Heart left ventricle (tissue), 16 donors: ENCODE measurements around the gene HOXB1. TPM values are rescaled to one million over a fixed set of nuclear protein-coding genes. Genes with fewer than 3 reads are reported as not detected.
A peak's percentile ranks its signal among the peaks of the same experiment; 100 is the strongest.

Source experiments
- ATAC-seq, 4 donors: fragments of 200-7000 bp; cut with Tn5 transposase; one replicate each; pipeline ENCODE4 v1.9.1; 2020 to 2022; ENCODE audit warnings: moderate library complexity in 4 of 4, mild to moderate bottlenecking in 3 of 4, moderate number of reproducible peaks in 1 of 4
- DNase-seq, 5 donors: peaks; one replicate each; pipeline ENCODE4 v3.0.0-alpha.2; 2020
- H3K27ac ChIP-seq, 12 donors: fragments of 200-600 bp; sonication (generic) in 4 of 12; one replicate each; pipeline versions ENCODE4 v1.5.0 to v1.8.0; 2016 to 2022; ENCODE audit warnings: mild to moderate bottlenecking in 2 of 12
- H3K27me3 ChIP-seq, 9 donors: fragments of 200-600 bp; sonication (generic) in 2 of 9; one replicate each; pipeline versions ENCODE4 v1.5.1 to v1.8.0; 2016 to 2022; ENCODE audit warnings: mild to moderate bottlenecking in 3 of 9
- H3K36me3 ChIP-seq, 9 donors: fragments of 200-600 bp; sonication (generic) in 2 of 9; one replicate each; pipeline versions ENCODE4 v1.5.0 to v1.8.0; 2018 to 2022; ENCODE audit warnings: mild to moderate bottlenecking in 2 of 9
- H3K4me1 ChIP-seq, 12 donors: fragments of 200-600 bp; sonication (generic) in 4 of 12; one replicate each; pipeline versions ENCODE4 v1.5.0 to v1.8.0; 2016 to 2022; ENCODE audit warnings: mild to moderate bottlenecking in 3 of 12
- H3K4me3 ChIP-seq, 12 donors: fragments of 200-600 bp; sonication (generic) in 4 of 12; one replicate each; pipeline versions ENCODE4 v1.5.0 to v1.8.0; 2017 to 2022; ENCODE audit warnings: mild to moderate bottlenecking in 9 of 12, moderate library complexity in 4 of 12
- H3K9me3 ChIP-seq, 12 donors: fragments of 200-600 bp; sonication (generic) in 4 of 12; one replicate each; pipeline versions ENCODE4 v1.5.0 to v1.8.0; 2016 to 2022; ENCODE audit warnings: mild to moderate bottlenecking in 1 of 12
- CTCF ChIP-seq, 12 donors: fragments of 200-600 bp; sonication (generic) in 4 of 12; IDR thresholded peaks; one replicate each; pipeline versions ENCODE4 v1.5.0 to v1.8.0; 2018 to 2022; ENCODE audit warnings: antibody characterized with exemption in 12 of 12, mild to moderate bottlenecking in 5 of 12
- POLR2A ChIP-seq, 2 donors: fragments of 450-650 bp; IDR thresholded peaks; one replicate each; pipeline ENCODE4 v1.6.1; 2017; ENCODE audit warnings: antibody characterized with exemption in 2 of 2, mild to moderate bottlenecking in 2 of 2, moderate library complexity in 2 of 2
- whole genome bisulfite sequencing, 4 donors: extraction: QIAGEN DNeasy Blood & Tissue Kit in 2 of 4; methylation state at CpG; one replicate each; pipeline versions ENCODE4 v1.1.5 to v1.1.7; 2013 to 2018; 5-methylcytosine and 5-hydroxymethylcytosine counted together
- intact Hi-C, 10 donors: fragments of 100-400 bp; cut with DNase I; formaldehyde crosslinking; loops; one replicate each; pipeline versions ENCODE4 v1.11.1 to v1.14.2; 2022
- polyA plus RNA-seq, 2 donors: library from polyadenylated mRNA; stranded (reverse); fragments of 200-250 nt; gene quantifications; one replicate each; pipeline ENCODE4 v1.2.3, GENCODE V29; 2013
- total RNA-seq, 9 donors: library from RNA; depleted of rRNA in 2 of 9; stranded (reverse); fragments of >200 nt in 2 of 9; fragmentation: NEBNext Ultra II Directional in 3 of 9; extraction: Animal tissue kit (Norgen Biotek cat#: 25700) in 3 of 9; gene quantifications; one replicate each; pipeline versions ENCODE4 v1.1.0 to v1.2.4, GENCODE V29; 2016 to 2023
- donor health status: ischemic (EF 13 %, LVEDD 7.1; RV severe dilation, severe dysfunction).
- donor health status: healthy with polysubstance abuse.
- donor health status: DM: no; HTN: yes; CAD: no.
- donor health status: DM: no; HTN: no; CAD: no.
- donor health status: ischemic (EF 25% LVEDD 6.9; RV normal size, moderate dysfunction).
- donor health status: ischemic (EF 25% LVEDD 5.7; RV mildly dilated, moderate dysfunction).
- donor health status: healthy.
- donor health status: DM: yes; HTN: yes; CAD: no.
- donor health status: ischemic (EF 35%, LVEDD 5.7; RV mildly dilated, moderate dysfunction).
- donor health status: nonischemic (EF 11% LVEDD 7.7; RV severe dilation, severe dysfunction).
- donor health status: DM: yes; HTN: yes; CAD: no.
- donor health status: PGD.
- donor health status: ischemic (EF 29% LVEDD 5.4; RV normal size, mild dysfunction).
- donor health status: nonischemic (EF 23%, LVEDD 6.1; RV moderate dilation, normal function).

Gene HOXB1
- total and polyA plus RNA-seq, 11 donors: not detected

GRCh38 chr17:48559840-48560817 lies 29.3 kb upstream of the HOXB1 start:
- Histone ChIP-seq H3K4me3 (no peak overlapping the region), H3K27me3 (peaks cover 9 to 94% (median 51%) of the 10 kb centered on the region in 9 donors), H3K9me3 (no peaks in the 10 kb centered on the region), H3K36me3 (no peaks in the 10 kb centered on the region), H3K4me1 (peaks cover 0 to 28% (median 0%) of the 10 kb centered on the region in 12 donors), H3K27ac (peak overlapping the region in 1 of 12 donors; percentile 90)
- intact Hi-C loops: no loop called here
- no peak for ATAC-seq
- TF ChIP-seq POLR2A (IDR thresholded peaks at IDR 0.05) (no peak), CTCF (IDR thresholded peaks at IDR 0.05) (no peak)
- whole genome bisulfite sequencing, 4 donors: 42 to 58% (median 50%) methylated on average over 14 of the region's 14 CpGs
- no peak for DNase-seq

- Histone ChIP-seq H3K9me3 (no peaks in the 10 kb centered on the region), H3K27ac (peak overlapping the region in 1 of 12 donors; percentile 90), H3K4me3 (no peak overlapping the region), H3K36me3 (no peaks in the 10 kb centered on the region), H3K4me1 (peaks cover 0 to 27% (median under 1%) of the 10 kb centered on the region in 12 donors), H3K27me3 (peaks cover 9 to 94% (median 49%) of the 10 kb centered on the region in 9 donors)
- no peak for ATAC-seq
- DNase-seq: no peak
- intact Hi-C loops: no loop called here
- WGBS, 4 donors: 39 to 59% (median 54%) methylated on average over 16 of the region's 16 CpGs
- TF ChIP-seq POLR2A (IDR thresholded peaks at IDR 0.05) (no peak), CTCF (IDR thresholded peaks at IDR 0.05) (no peak)
Observed at GRCh38 chr17:48559122-48559839, 28.5 kb upstream of the HOXB1 start.

- no peak for DNase-seq
- Histone ChIP-seq H3K9me3 (no peaks in the 10 kb centered on the region), H3K27ac (peak overlapping the region in 1 of 12 donors; percentile 90), H3K27me3 (peaks cover 9 to 94% (median 48%) of the 10 kb centered on the region in 9 donors), H3K36me3 (no peaks in the 10 kb centered on the region), H3K4me1 (peaks cover 0 to 26% (median 0%) of the 10 kb centered on the region in 12 donors), H3K4me3 (no peak overlapping the region)
- TF ChIP-seq CTCF (IDR thresholded peaks at IDR 0.05) (no peak), POLR2A (IDR thresholded peaks at IDR 0.05) (no peak)
- 43 to 56% (median 55%) methylated on average over 2 of the region's 2 CpGs for WGBS, 4 donors
- intact Hi-C loops: no loop called here
- ATAC-seq: no peak
Observed at GRCh38 chr17:48558831-48559121, 28.0 kb upstream of the HOXB1 start.
